GM12892 (cell line): Measurements from ENCODE around the gene TMEM229B.

Experiments
- POLR2A ChIP-seq: IDR thresholded peaks from 2 replicates; pipeline ENCODE4 v1.6.1; 2011; ENCODE audit warnings: low read depth, low read length, control low read depth
- POLR2AphosphoS5 ChIP-seq: IDR thresholded peaks from 2 replicates; pipeline ENCODE4 v1.6.1; 2011; ENCODE audit warnings: low read depth, low read length, control low read depth

DNA sequence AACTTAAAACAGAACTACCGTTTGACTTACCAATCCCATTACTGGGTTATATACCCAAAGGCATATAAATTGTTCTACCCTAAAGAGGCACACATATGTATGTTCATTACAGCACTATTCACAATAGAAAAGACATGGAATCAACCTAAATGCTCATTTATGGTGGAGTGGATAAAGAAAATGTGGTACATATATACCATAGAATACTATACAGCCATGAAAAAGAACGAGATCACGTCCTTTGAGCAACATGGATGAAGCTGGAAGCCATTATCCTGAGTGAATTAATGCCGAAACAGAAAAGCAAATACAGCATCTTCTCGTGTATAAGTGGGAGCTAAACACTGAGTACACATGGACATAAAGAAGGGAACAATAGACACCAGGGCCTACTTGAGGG, 31.8 kb downstream of the TMEM229B start:
- TF ChIP-seq POLR2AphosphoS5 (no peak), POLR2A (no peak)
